Measurements from ENCODE around the gene ADD2.

The ADD2 gene

DNA sequence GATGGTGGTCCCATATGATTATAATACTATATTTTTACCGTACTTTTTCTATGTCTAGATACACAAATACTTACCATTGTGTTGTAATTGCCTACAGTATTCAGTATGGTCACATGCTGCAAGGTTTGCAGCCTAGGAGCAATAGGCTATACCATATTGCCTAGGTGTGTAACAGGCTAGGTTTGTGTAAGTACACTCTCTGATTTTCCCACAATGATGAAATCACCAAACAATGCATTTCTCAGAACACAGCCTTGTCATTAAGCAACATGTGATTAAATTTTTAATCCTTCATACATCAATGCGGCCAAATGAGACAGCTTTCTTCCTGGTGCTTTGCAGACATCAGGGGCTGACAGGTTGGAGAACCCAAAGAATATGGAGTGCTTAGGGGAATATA lies 37.3 kb downstream of the ADD2 start:
- TF ChIP-seq, protein P1, sequence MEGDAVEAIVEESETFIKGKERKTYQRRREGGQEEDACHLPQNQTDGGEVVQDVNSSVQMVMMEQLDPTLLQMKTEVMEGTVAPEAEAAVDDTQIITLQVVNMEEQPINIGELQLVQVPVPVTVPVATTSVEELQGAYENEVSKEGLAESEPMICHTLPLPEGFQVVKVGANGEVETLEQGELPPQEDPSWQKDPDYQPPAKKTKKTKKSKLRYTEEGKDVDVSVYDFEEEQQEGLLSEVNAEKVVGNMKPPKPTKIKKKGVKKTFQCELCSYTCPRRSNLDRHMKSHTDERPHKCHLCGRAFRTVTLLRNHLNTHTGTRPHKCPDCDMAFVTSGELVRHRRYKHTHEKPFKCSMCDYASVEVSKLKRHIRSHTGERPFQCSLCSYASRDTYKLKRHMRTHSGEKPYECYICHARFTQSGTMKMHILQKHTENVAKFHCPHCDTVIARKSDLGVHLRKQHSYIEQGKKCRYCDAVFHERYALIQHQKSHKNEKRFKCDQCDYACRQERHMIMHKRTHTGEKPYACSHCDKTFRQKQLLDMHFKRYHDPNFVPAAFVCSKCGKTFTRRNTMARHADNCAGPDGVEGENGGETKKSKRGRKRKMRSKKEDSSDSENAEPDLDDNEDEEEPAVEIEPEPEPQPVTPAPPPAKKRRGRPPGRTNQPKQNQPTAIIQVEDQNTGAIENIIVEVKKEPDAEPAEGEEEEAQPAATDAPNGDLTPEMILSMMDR (IDR thresholded peaks at IDR 0.05; ENCODE audit: low read depth, low read length) = no peak
- DNase-seq (ENCODE audit: extremely low read depth, low read depth) = no peak

DNA sequence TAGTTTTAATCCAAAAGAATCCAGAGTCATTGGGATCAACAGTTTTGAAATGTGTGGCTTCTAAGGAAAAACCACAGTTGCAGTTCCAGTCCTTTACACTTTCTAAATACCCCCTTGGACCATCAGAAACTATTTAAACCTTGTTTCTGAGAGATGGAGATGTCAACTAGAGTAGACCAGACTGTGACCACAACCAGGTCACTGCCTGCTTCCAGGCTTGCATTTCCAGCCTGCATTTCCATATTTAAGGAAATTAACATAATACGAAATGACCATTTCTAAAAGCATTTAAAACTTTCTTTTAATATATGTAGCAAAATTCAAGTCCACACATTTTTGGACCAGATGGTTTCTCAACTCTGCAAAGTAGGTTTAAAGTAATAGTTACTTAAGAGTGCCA lies 38.4 kb downstream of the ADD2 start:
- TF ChIP-seq, protein P1 (IDR thresholded peaks at IDR 0.05; ENCODE audit: low read depth, low read length) = no peak
- DNase-seq (ENCODE audit: extremely low read depth, low read depth) = no peak

DNA sequence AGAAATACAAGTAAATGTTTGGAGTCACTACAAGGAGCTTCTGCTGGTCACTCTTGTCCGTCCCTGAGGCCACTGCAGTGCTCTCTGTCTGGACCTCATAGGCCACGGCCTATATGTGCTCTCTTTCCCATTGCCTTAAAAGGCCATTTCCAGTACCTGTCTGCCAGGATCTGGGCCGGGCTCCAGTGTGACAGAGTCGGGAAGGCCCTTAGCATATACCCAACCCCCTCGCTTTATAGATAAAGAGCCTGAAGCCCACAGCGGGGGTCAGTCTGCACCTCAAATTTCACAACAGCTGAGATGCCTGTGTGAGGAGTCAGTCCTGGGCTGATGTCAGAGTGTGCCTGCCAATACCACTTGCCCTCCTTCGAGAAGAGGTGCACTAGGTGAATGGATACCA lies 39.9 kb downstream of the ADD2 start:
- DNase-seq (ENCODE audit: extremely low read depth, low read depth) = no peak
- TF ChIP-seq, protein P1 (IDR thresholded peaks at IDR 0.05; ENCODE audit: low read depth, low read length) = no peak

DNA sequence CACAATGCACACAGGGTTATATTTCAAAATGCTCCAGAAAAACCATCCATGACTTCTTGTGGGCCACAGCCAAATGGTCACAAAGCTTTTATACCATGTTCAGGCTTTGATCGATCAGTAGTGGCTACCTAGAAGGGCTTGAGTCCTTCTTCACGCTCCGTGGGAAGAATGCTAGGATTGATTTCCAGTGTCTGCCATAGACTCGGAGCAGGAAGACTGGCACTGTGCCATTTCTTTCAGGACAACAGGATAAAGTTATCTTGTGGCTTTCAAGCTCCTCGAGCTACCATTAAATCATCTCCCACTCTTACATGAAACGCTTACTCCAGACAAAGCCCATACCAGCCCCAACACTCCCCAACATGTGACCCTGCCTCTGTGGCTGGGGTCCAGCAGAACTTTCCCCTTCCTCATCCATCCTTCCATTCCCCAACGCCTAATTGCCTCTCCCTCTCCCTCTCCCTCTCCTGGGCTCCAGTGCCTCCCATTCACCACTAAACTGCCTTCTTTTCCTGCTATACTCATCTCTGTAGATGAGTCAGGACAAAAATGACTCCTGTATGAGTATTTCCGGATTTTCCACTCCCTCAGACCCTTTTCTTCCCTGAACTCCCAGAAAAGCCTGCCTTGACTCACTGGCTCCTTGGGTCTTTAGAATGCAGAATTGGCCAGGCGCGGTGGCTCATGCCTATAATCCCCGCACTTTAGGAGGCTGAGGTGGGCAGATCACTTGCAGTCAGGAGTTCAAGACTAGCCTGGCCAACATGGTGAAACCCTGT lies 40.9 kb downstream of the ADD2 start:
- DNase-seq (ENCODE audit: extremely low read depth, low read depth) = no peak
- TF ChIP-seq, protein P1 (IDR thresholded peaks at IDR 0.05; ENCODE audit: low read depth, low read length) = no peak

DNA sequence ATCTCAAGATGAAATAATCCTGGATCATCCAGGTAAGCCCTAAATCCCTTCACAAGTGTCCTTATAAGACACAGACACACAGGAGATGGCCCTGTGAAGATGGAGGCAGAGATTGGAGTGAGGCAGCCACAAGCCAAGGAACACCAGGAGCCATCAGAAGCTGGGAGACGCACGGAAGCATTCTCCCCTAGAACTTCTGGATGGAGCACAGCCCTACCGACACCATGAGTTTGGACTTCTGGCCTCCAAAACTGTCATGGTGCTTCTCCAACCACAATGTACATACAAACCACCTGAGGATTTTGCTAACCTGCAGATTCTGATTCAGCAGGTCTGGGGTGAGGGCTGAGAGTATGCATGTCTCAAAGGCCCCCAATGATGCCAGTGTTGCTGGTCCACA lies 42.5 kb downstream of the ADD2 start:
- no peak for DNase-seq (ENCODE audit: extremely low read depth, low read depth)
- TF ChIP-seq, protein P1 (IDR thresholded peaks at IDR 0.05; ENCODE audit: low read depth, low read length) = no peak

DNA sequence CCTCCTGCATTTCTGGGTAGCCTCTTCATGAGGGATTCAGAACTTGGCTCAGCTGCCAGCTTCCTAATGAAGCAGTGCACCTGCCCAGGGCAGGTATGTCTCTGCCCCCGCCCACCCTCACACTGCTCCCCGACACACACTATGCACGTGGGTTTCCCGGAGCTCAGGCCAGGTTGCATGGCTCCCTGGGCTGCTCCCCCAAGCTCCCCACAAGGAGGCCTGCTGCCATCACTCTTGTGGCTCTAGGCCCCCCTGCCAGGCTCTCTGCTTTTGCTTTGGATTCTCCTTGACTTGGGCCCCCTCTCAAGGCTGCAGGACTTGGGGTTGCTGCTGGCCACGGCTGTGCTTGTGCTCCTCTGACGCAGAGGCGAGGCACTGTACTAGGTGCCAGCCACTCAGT lies 43.6 kb downstream of the ADD2 start:
- no peak for DNase-seq (ENCODE audit: extremely low read depth, low read depth)
- TF ChIP-seq, protein P1 (IDR thresholded peaks at IDR 0.05; ENCODE audit: low read depth, low read length) = no peak

DNA sequence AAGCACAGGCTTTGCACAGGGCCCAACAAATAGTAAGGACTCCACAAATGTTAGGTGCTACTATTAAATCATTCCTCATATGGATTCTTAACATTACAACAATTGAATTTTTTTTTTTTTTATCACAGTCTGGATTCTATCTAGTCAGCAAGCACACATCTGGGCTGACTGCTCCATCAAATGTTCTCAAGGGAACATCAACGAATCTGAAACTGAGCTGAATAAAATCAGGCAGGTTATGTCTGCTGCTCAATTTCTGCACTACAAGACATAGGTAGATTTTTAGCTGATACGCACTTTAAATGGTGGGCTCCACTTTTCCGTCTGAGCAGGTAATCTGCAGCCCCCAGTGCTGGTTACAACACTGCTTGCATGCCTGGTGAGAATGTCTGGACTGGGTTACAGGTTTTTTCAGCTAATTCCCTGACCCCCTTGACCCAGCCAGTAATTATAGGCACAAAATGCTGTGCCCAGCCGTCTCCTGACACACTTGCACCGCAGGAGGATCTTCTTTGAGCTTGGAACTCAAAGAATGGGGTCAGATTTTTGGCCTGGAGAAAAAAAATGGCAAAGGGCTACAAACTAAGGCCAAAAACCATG lies 44.6 kb downstream of the ADD2 start:
- TF ChIP-seq, protein P1 (IDR thresholded peaks at IDR 0.05; ENCODE audit: low read depth, low read length) = no peak
- no peak for DNase-seq (ENCODE audit: extremely low read depth, low read depth)
